ACC112 (cell line): ENCODE results near the gene JDP2.
"Not testable (repeated sequence)": the region's sequence is repeated elsewhere in the genome, so short reads cannot be mapped to it uniquely, and the experiment has no call there.

ENCODE experiments used
- H2AFZ ChIP-seq: fragments of 200-600 bp; sonication (generic); one replicate; pipeline ENCODE4 v1.6.0; 2017; ENCODE audit warnings: antibody characterized with exemption, low read length; ENCODE audit not compliant: unreplicated experiment
- H3K27ac ChIP-seq: fragments of 200-600 bp; sonication (generic); 2 replicates; pipeline ENCODE4 v1.5.1; 2014; ENCODE audit warnings: low read depth, mild to moderate bottlenecking, antibody characterized with exemption, low read length, moderate library complexity
- H3K27me3 ChIP-seq: fragments of 200-600 bp; sonication (generic); 2 replicates; pipeline ENCODE4 v1.6.1; 2014; ENCODE audit warnings: mild to moderate bottlenecking, antibody characterized with exemption, low read length, moderate library complexity, mixed read lengths; ENCODE audit not compliant: insufficient read depth
- H3K36me3 ChIP-seq: fragments of 200-600 bp; sonication (generic); 2 replicates; pipeline ENCODE4 v1.6.1; 2016; ENCODE audit warnings: mild to moderate bottlenecking, antibody characterized with exemption, low read length, moderate library complexity, mixed read lengths; ENCODE audit not compliant: insufficient read depth
- H3K4me1 ChIP-seq: fragments of 200-600 bp; sonication (generic); one replicate; pipeline ENCODE4 v1.6.1; 2016; ENCODE audit warnings: low read length, mixed read lengths; ENCODE audit not compliant: insufficient read depth, unreplicated experiment, control insufficient read depth
- H3K4me3 ChIP-seq: fragments of 200-600 bp; sonication (generic); 2 replicates; pipeline ENCODE4 v1.5.1; 2014; ENCODE audit warnings: mild to moderate bottlenecking, low read depth, low read length
- H3K79me2 ChIP-seq: fragments of 200-600 bp; sonication (generic); one replicate; pipeline ENCODE4 v1.6.0; 2016; ENCODE audit warnings: low read length; ENCODE audit not compliant: control insufficient read depth, unreplicated experiment, insufficient read depth

The JDP2 gene

GRCh38 chr14:75467763-75468162, 39.9 kb downstream of the JDP2 start:
- Histone ChIP-seq H3K27me3 (no peaks in the 10 kb centered on the region), H2AFZ (no peak overlapping the region), H3K36me3 (peaks cover 11% of the 10 kb centered on the region; the same call in 1 of the 2 replicates), H3K4me1 (no peaks in the 10 kb centered on the region), H3K27ac (no peak overlapping the region), H3K79me2 (no peaks in the 10 kb centered on the region), H3K4me3 (no peak overlapping the region)

GRCh38 chr14:75469164-75469563, 41.3 kb downstream of the JDP2 start:
- H3K27me3 ChIP-seq: no peaks in the 10 kb centered on the region
- H2AFZ ChIP-seq: no peak overlapping the region
- no peaks in the 10 kb centered on the region for H3K79me2 ChIP-seq
- no peak overlapping the region for H3K4me3 ChIP-seq
- H3K36me3 ChIP-seq: peaks cover 18% of the 10 kb centered on the region; the same call in 1 of the 2 replicates
- no peaks in the 10 kb centered on the region for H3K4me1 ChIP-seq
- H3K27ac ChIP-seq: no peak overlapping the region

- no peaks in the 10 kb centered on the region for H3K79me2 ChIP-seq
- peaks cover 18% of the 10 kb centered on the region; the same call in 1 of the 2 replicates for H3K36me3 ChIP-seq
- no peaks in the 10 kb centered on the region for H3K4me1 ChIP-seq
- H3K27me3 ChIP-seq: no peaks in the 10 kb centered on the region
- H3K27ac ChIP-seq: no peak overlapping the region
- no peak overlapping the region for H3K4me3 ChIP-seq
- no peak overlapping the region for H2AFZ ChIP-seq
Measured at GRCh38 chr14:75469606-75470237, 41.9 kb downstream of the JDP2 start.

- Histone ChIP-seq H3K79me2 (no peaks in the 10 kb centered on the region), H3K36me3 (peaks cover 18% of the 10 kb centered on the region; the same call in 1 of the 2 replicates), H3K27ac (no peak overlapping the region), H3K4me1 (no peaks in the 10 kb centered on the region), H2AFZ (no peak overlapping the region), H3K4me3 (no peak overlapping the region), H3K27me3 (no peaks in the 10 kb centered on the region)
Measured at GRCh38 chr14:75470238-75470797, 42.5 kb downstream of the JDP2 start.

- H3K27me3 ChIP-seq: no peaks in the 10 kb centered on the region
- no peaks in the 10 kb centered on the region for H3K79me2 ChIP-seq
- no peak overlapping the region for H2AFZ ChIP-seq
- no peak overlapping the region for H3K27ac ChIP-seq
- peaks cover 18% of the 10 kb centered on the region; the same call in 1 of the 2 replicates for H3K36me3 ChIP-seq
- H3K4me1 ChIP-seq: no peaks in the 10 kb centered on the region
- no peak overlapping the region for H3K4me3 ChIP-seq
Measured at GRCh38 chr14:75471059-75471458, 43.2 kb downstream of the JDP2 start.

GRCh38 chr14:75474127-75474526, 46.3 kb downstream of the JDP2 start:
- not testable (repeated sequence) for H2AFZ ChIP-seq, H3K4me3 ChIP-seq, H3K27me3 ChIP-seq, H3K4me1 ChIP-seq, H3K27ac ChIP-seq, H3K79me2 ChIP-seq
- peaks cover 18% of the 10 kb centered on the region; the same call in 1 of the 2 replicates for H3K36me3 ChIP-seq

GRCh38 chr14:75476274-75476995, 48.6 kb downstream of the JDP2 start:
- Histone ChIP-seq H3K27ac (no peak overlapping the region), H3K4me3 (no peak overlapping the region), H2AFZ (no peak overlapping the region), H3K79me2 (no peaks in the 10 kb centered on the region), H3K4me1 (no peaks in the 10 kb centered on the region), H3K27me3 (no peaks in the 10 kb centered on the region), H3K36me3 (peaks cover 13% of the 10 kb centered on the region; the same call in 1 of the 2 replicates)

GRCh38 chr14:75477881-75478280, 50.1 kb downstream of the JDP2 start:
- Histone ChIP-seq H3K4me1 (no peaks in the 10 kb centered on the region), H2AFZ (no peak overlapping the region), H3K36me3 (peaks cover 7% of the 10 kb centered on the region; the same call in 1 of the 2 replicates), H3K27ac (no peak overlapping the region), H3K27me3 (no peaks in the 10 kb centered on the region), H3K4me3 (no peak overlapping the region), H3K79me2 (no peaks in the 10 kb centered on the region)

GRCh38 chr14:75479770-75480600, 52.2 kb downstream of the JDP2 start:
- no peak overlapping the region for H3K4me3 ChIP-seq
- H3K79me2 ChIP-seq: no peaks in the 10 kb centered on the region
- no peaks in the 10 kb centered on the region for H3K36me3 ChIP-seq
- no peak overlapping the region for H3K27ac ChIP-seq
- H2AFZ ChIP-seq: no peak overlapping the region
- H3K27me3 ChIP-seq: no peaks in the 10 kb centered on the region
- no peaks in the 10 kb centered on the region for H3K4me1 ChIP-seq

GRCh38 chr14:75482366-75482765, 54.5 kb downstream of the JDP2 start:
- Histone ChIP-seq H3K4me3 (no peak overlapping the region), H3K36me3 (no peaks in the 10 kb centered on the region), H3K27ac (no peak overlapping the region), H2AFZ (no peak overlapping the region), H3K4me1 (no peaks in the 10 kb centered on the region), H3K79me2 (no peaks in the 10 kb centered on the region), H3K27me3 (peaks cover 10% of the 10 kb centered on the region)
